Panc1 (cell line): ENCODE measurements around the gene ATP6V0D1. TPM values are rescaled to one million over a fixed set of nuclear protein-coding genes. Genes with fewer than 3 reads are reported as not detected.

Experiments used
- ATAC-seq: fragments of 200-7000 bp; cut with Tn5 transposase; 2 replicates; pipeline ENCODE4 v1.9.1; 2020; ENCODE audit warnings: mild to moderate bottlenecking, moderate library complexity
- BruUV-seq: library from RNA; stranded (reverse); fragments of 400-500 nt; replicated peaks from 2 replicates; lab custom pipeline; 2021; lab: Mats Ljungman, UMichigan
- CTCF ChIA-PET: fragments of 300-600 bp; sonication (Branson Sonifier 250); formaldehyde crosslinking; loops from one replicate; lab custom pipeline; 2022; ENCODE audit warnings: antibody characterized with exemption; lab: Charles Lee
- POLR2A ChIA-PET: fragments of 300-600 bp; sonication (Branson Sonifier 250); formaldehyde crosslinking; loops from one replicate; lab custom pipeline; 2022; ENCODE audit warnings: antibody characterized with exemption; lab: Charles Lee
- DNase-seq: peaks from one replicate; pipeline ENCODE4 v3.0.0-alpha.2; 2010; ENCODE audit warnings: low read depth, low spot score
- H3K27ac ChIP-seq: 2 replicates; pipeline ENCODE4 v1.5.1; 2011; ENCODE audit warnings: mild to moderate bottlenecking, low read length, inconsistent platforms
- H3K27me3 ChIP-seq: fragments of 200-500 bp; sonication (Bioruptor generic); 2 replicates; pipeline ENCODE4 v1.6.0; 2014; ENCODE audit warnings: low read length, inconsistent platforms; ENCODE audit not compliant: control insufficient read depth, insufficient read depth
- H3K36me3 ChIP-seq: fragments of 200-500 bp; sonication (Bioruptor generic); 2 replicates; pipeline ENCODE4 v1.5.1; 2014; ENCODE audit warnings: inconsistent platforms, mild to moderate bottlenecking, low read length, moderate library complexity; ENCODE audit not compliant: control insufficient read depth, insufficient read depth
- H3K4me1 ChIP-seq: 2 replicates; pipeline ENCODE4 v1.5.1; 2011; ENCODE audit warnings: inconsistent platforms, mild to moderate bottlenecking, low read length, moderate library complexity; ENCODE audit not compliant: control insufficient read depth, insufficient read depth
- H3K4me3 ChIP-seq, 2 experiments: 2 replicates each; pipeline ENCODE4 v1.5.1; 2011 to 2012; ENCODE audit warnings: low read depth in 2 of 2, low read length in 2 of 2, mild to moderate bottlenecking in 2 of 2, inconsistent platforms in 1 of 2, moderate library complexity in 1 of 2
- H3K9me3 ChIP-seq: fragments of 200-500 bp; sonication (Bioruptor generic); 2 replicates; pipeline ENCODE4 v1.5.1; 2014; ENCODE audit warnings: low read depth, mild to moderate bottlenecking, inconsistent platforms, low read length, moderate library complexity; ENCODE audit not compliant: control insufficient read depth, insufficient read depth
- POLR2AphosphoS5 ChIP-seq: IDR thresholded peaks from 2 replicates; pipeline ENCODE4 v1.6.1; 2012; ENCODE audit warnings: mild to moderate bottlenecking, low read depth, low read length, moderate library complexity
- REST ChIP-seq, 2 experiments: IDR thresholded peaks; 2 replicates each; pipeline ENCODE4 v1.6.1; 2011 to 2012; ENCODE audit warnings: low read depth in 2 of 2, control low read depth in 1 of 2, low read length in 1 of 2, mild to moderate bottlenecking in 1 of 2, moderate library complexity in 1 of 2; ENCODE audit not compliant: insufficient read depth in 1 of 2
- SIN3A ChIP-seq: IDR thresholded peaks from 2 replicates; pipeline ENCODE4 v1.6.1; 2012; ENCODE audit warnings: low read depth, mild to moderate bottlenecking, low read length, moderate library complexity, borderline replicate concordance; ENCODE audit not compliant: insufficient read depth
- TCF7L2 ChIP-seq: IDR thresholded peaks from 2 replicates; pipeline ENCODE4 v1.6.1; 2011; ENCODE audit warnings: mild to moderate bottlenecking, low read depth, low read length, inconsistent platforms
- in situ Hi-C: cut with HindIII; loops from 2 replicates; pipeline ENCODE4 v1.10.0; 2016; ENCODE audit warnings: low sequenced_read_pairs, low pct_unique_long_range_greater_than_20kb
- intact Hi-C: fragments of 100-400 bp; cut with micrococcal nuclease; formaldehyde crosslinking; loops from one replicate; pipeline ENCODE4 v1.10.0; 2022; ENCODE audit not compliant: unreplicated experiment
- total RNA-seq: library from RNA; stranded (reverse); gene quantifications from one replicate; pipeline ENCODE4 v1.2.1, GENCODE V29; 2021; ENCODE audit not compliant: unreplicated experiment
- TF ChIP-seq, protein P1 (sequence below): fragments of 450-650 bp; IDR thresholded peaks from 2 replicates; pipeline ENCODE4 v1.5.1; 2017; ENCODE audit warnings: mild to moderate bottlenecking

The ATP6V0D1 gene
- total RNA-seq, 1 experiment from 2014 or later = 70.8 TPM

DNA sequence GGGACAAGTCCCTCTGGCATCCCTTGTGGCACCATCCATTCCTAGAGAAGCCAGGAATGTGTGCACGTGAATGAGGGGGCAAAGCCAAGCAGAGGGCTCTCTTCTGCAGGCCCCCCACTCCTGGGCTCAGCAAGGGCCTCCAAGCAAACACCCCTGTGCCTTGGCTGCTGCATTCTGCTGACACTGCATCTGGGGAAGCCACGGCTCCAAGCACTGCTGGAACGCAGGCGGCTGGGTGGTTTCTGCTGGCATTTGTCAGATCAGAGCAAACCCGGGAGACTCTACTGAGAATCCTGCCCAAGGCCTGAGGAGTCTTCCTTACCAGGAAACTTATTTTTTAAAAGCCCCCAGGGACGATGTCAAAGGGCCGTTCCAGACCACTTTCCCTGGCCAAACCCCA is 23.3 kb downstream of the ATP6V0D1 start:
- intact Hi-C loops = no loop called here
- Histone ChIP-seq H3K9me3 (no peaks in the 10 kb centered on the region), H3K27me3 (no peaks in the 10 kb centered on the region), H3K4me1 (no peaks in the 10 kb centered on the region), H3K4me3 (no peak overlapping the region), H3K36me3 (no peaks in the 10 kb centered on the region), H3K27ac (no peak overlapping the region)
- DNase-seq (no peak), ATAC-seq (no peak)
- no TSS peak for BruUV-seq
- in situ Hi-C loops = no loop called here
- ChIA-PET CTCF (no interaction called here), POLR2A (no interaction called here)
- TF ChIP-seq REST (IDR thresholded peaks at IDR 0.05; ENCODE audit: insufficient read depth in 1 of 2, low read depth in 2 of 2, low read length in 1 of 2) (no peak), TCF7L2 (no peak), POLR2AphosphoS5 (no peak), SIN3A (no peak)
- TF ChIP-seq, protein P1, sequence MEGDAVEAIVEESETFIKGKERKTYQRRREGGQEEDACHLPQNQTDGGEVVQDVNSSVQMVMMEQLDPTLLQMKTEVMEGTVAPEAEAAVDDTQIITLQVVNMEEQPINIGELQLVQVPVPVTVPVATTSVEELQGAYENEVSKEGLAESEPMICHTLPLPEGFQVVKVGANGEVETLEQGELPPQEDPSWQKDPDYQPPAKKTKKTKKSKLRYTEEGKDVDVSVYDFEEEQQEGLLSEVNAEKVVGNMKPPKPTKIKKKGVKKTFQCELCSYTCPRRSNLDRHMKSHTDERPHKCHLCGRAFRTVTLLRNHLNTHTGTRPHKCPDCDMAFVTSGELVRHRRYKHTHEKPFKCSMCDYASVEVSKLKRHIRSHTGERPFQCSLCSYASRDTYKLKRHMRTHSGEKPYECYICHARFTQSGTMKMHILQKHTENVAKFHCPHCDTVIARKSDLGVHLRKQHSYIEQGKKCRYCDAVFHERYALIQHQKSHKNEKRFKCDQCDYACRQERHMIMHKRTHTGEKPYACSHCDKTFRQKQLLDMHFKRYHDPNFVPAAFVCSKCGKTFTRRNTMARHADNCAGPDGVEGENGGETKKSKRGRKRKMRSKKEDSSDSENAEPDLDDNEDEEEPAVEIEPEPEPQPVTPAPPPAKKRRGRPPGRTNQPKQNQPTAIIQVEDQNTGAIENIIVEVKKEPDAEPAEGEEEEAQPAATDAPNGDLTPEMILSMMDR = no peak

- in situ Hi-C loops (no loop called here), intact Hi-C loops (no loop called here)
- no peak overlapping the region for H3K4me3 ChIP-seq
- no TSS peak for BruUV-seq
- no peaks in the 10 kb centered on the region for H3K4me1 ChIP-seq
- ATAC-seq (no peak), DNase-seq (no peak)
- H3K9me3 ChIP-seq = no peaks in the 10 kb centered on the region
- no peak for TF ChIP-seq TCF7L2
- TF ChIP-seq, protein P1 = no peak
- no peak for TF ChIP-seq REST (IDR thresholded peaks at IDR 0.05; ENCODE audit: insufficient read depth in 1 of 2, low read depth in 2 of 2, low read length in 1 of 2)
- no peak for TF ChIP-seq POLR2AphosphoS5
- no peak for TF ChIP-seq SIN3A
- no peaks in the 10 kb centered on the region for H3K27me3 ChIP-seq
- POLR2A ChIA-PET = no interaction called here
- H3K27ac ChIP-seq = no peak overlapping the region
- CTCF ChIA-PET = interaction anchor here (0.6 to 1.1 kb wide), 2 partner anchors 28 to 75 kb away, joined by 4 to 10 read pairs; no protein-coding TSS in a partner anchor
- H3K36me3 ChIP-seq = no peaks in the 10 kb centered on the region
Observed at GRCh38 chr16:67456391-67457081, 24.4 kb downstream of the ATP6V0D1 start.
